K562 (cell line): ENCODE results near the gene DUOX2. TPM values are rescaled to one million over a fixed set of nuclear protein-coding genes. Genes with fewer than 3 reads are reported as not detected.
A peak's percentile ranks its signal among the peaks of the same experiment; 100 is the strongest.

ENCODE experiments used
- ETS1 ChIP-seq: conservative IDR thresholded peaks from 2 replicates; pipeline ENCODE4 v1.6.1; 2011; ENCODE audit warnings: low read depth, mild to moderate bottlenecking, low read length; ENCODE audit not compliant: control insufficient read depth
- HNRNPLL ChIP-seq: fragments of 200-400 bp; formaldehyde crosslinking; IDR thresholded peaks from 2 replicates; pipeline ENCODE4 v1.6.1; 2017; ENCODE audit warnings: low read length, low read depth, mild to moderate bottlenecking; ENCODE audit not compliant: poor library complexity, severe bottlenecking
- JUN ChIP-seq, 2 experiments: sonication (generic) in 1 of 2; formaldehyde crosslinking in 1 of 2; IDR thresholded peaks; 2 replicates each; pipeline versions ENCODE4 v1.6.1 to v1.8.0; 2012 to 2022; ENCODE audit warnings: borderline replicate concordance in 2 of 2, mild to moderate bottlenecking in 2 of 2, improper control_type of control experiment in 1 of 2, low read depth in 1 of 2, low read length in 1 of 2, missing genetic modification reagents in 1 of 2
- MXD1 ChIP-seq: fragments of 250-450 bp; sonication (Bioruptor Pico); IDR thresholded peaks from 2 replicates; pipeline ENCODE4 v1.8.0; 2021; ENCODE audit warnings: borderline replicate concordance, mild to moderate bottlenecking, moderate library complexity; ENCODE audit not compliant: poor library complexity, severe bottlenecking
- MYBL2 ChIP-seq, 2 experiments: fragments of 450-650 bp in 1 of 2; sonication (generic) in 1 of 2; formaldehyde crosslinking in 1 of 2; IDR thresholded peaks; 2 replicates each; pipeline versions ENCODE4 v1.6.1 to v1.8.1; 2017 to 2022; ENCODE audit warnings: borderline replicate concordance in 1 of 2, inconsistent platforms in 1 of 2, low read depth in 1 of 2, mild to moderate bottlenecking in 1 of 2, missing genetic modification reagents in 1 of 2, moderate library complexity in 1 of 2
- PHF20 ChIP-seq: fragments of 450-650 bp; IDR thresholded peaks from 2 replicates; pipeline ENCODE4 v1.6.1; 2018; ENCODE audit not compliant: partially characterized antibody
- PYGO2 ChIP-seq: fragments of 450-650 bp; IDR thresholded peaks from 2 replicates; pipeline ENCODE4 v1.6.1; 2016; ENCODE audit warnings: mild to moderate bottlenecking, missing genetic modification characterization, moderate library complexity, missing compliant biosample characterization
- ZBED1 ChIP-seq: IDR thresholded peaks from 2 replicates; pipeline ENCODE4 v1.6.1; 2014
- ZBTB40 ChIP-seq, 2 experiments: fragments of 450-650 bp in 1 of 2; sonication (generic) in 1 of 2; formaldehyde crosslinking in 1 of 2; IDR thresholded peaks; 2 replicates each; pipeline versions ENCODE4 v1.7.1 to v1.9.0; 2016 to 2022; ENCODE audit warnings: inconsistent platforms in 1 of 2, mild to moderate bottlenecking in 1 of 2, missing genetic modification reagents in 1 of 2
- ZNF143 ChIP-seq: sonication (generic); formaldehyde crosslinking; IDR thresholded peaks from 2 replicates; pipeline ENCODE4 v1.9.0; 2022; ENCODE audit warnings: mild to moderate bottlenecking, missing genetic modification reagents
- ZNF280A ChIP-seq: fragments of 450-650 bp; IDR thresholded peaks from 2 replicates; pipeline ENCODE4 v1.6.1; 2018; ENCODE audit warnings: mild to moderate bottlenecking, low read depth; ENCODE audit not compliant: partially characterized antibody
- polyA plus RNA-seq, 8 experiments: library from polyadenylated mRNA; depleted of rRNA in 4 of 8; stranded (reverse) in 5 of 8; unstranded in 3 of 8; fragments of >200 nt; fragmentation: Nextera tagmentation in 2 of 8; fragmentation: Illumina TruSeq in 1 of 8; extraction: Ambion mirVana in 2 of 8; extraction: Trizol in 1 of 8; gene quantifications; 2 replicates each; pipeline versions ENCODE4 v1.2.1 to v1.2.3, GENCODE V29; 2011 to 2014; ENCODE audit warnings: inconsistent platforms in 1 of 8, missing spikeins in 1 of 8
- total RNA-seq, 7 experiments: library from RNA; depleted of rRNA in 6 of 7; stranded (reverse); fragments of >200 nt in 6 of 7; fragmentation: Illumina TruSeq in 2 of 7; extraction: Trizol in 2 of 7; gene quantifications; 2 replicates each; pipeline versions ENCODE4 v1.2.1 to v1.2.3, GENCODE V29; 2011 to 2021; ENCODE audit warnings: low replicate concordance in 1 of 7

Gene DUOX2
- total and polyA plus RNA-seq, 9 of the 15 experiments (the other 6 are each of a cell fraction or from before 2014, with no cell fraction given) = 0.01 to 0.03 (median 0.02) TPM; not detected in 6

- TF ChIP-seq ZBTB40 (IDR thresholded peaks at IDR 0.05) (0 out of 2 replicates have a peak, but pooled peaks have one; percentile 25), ZBTB40 (CRISPR knock-in tag; IDR thresholded peaks at IDR 0.05) (no peak), ETS1 (peak; percentile 47), ZNF280A (peak; percentile 94), HNRNPLL (peak; percentile 44), PYGO2 (tag) (peak; percentile 77; the same call in 1 of the 2 replicates), ZBED1 (peak; percentile 87), JUN (IDR thresholded peaks at IDR 0.05; ENCODE audit: borderline replicate concordance, low read depth, low read length) (peak; percentile 71), JUN (CRISPR knock-in tag; IDR thresholded peaks at IDR 0.05; ENCODE audit: borderline replicate concordance) (no peak), ZNF143 (CRISPR knock-in tag) (no peak), MYBL2 (IDR thresholded peaks at IDR 0.05; ENCODE audit: low read depth) (no peak), MYBL2 (CRISPR knock-in tag; IDR thresholded peaks at IDR 0.05; ENCODE audit: borderline replicate concordance) (no peak), MXD1 (CRISPR knock-in tag) (no peak), PHF20 (no peak)
Observed at GRCh38 chr15:45048794-45049631, 65.0 kb downstream of the DUOX2 start (continued).
